Fibroblast of skin of right biceps (primary cell): ENCODE results near the gene FIGN.
A peak's percentile ranks its signal among the peaks of the same experiment; 100 is the strongest.

Source experiments
- DNase-seq: peaks from one replicate; pipeline ENCODE4 v3.0.0-alpha.2; 2013

The FIGN gene

DNA sequence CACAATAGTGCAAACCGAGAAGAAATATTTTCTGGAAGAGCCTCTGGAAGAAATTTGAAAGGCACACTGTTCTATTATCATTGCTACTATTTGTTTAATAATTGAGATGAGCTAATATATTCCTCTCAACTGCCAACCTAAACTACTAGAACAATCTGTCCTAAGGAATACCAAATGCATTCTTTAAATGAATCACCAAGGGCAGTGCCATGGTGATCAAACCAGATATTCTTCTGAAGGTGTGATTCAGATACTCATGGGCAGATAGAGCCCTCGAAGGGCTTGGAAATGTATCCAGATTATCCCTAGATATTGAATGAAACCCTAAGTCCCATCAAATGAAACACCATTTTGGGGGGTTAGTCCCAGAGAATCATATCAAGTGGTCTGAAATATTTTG lies 76.6 kb downstream of the FIGN start:
- no peak for DNase-seq

DNA sequence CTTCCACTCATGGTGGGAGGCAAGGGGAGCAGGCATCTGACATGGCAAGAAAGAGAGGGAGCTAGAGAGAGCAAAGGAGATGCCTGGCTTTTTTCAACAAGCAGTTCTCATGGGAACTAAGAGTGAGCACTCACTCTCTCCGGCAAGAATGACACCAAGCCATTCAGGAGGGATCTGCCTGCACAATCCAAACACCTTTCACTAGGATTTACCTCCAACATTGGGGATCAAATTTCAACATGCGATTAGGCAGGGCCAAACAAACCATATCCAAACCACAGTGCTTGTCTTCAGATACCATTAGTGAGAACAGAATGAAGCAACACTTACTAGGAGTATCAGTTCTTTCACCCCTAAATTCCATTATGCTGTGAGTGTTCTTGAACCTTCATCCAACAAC lies 77.3 kb downstream of the FIGN start:
- DNase-seq, result no peak

DNA sequence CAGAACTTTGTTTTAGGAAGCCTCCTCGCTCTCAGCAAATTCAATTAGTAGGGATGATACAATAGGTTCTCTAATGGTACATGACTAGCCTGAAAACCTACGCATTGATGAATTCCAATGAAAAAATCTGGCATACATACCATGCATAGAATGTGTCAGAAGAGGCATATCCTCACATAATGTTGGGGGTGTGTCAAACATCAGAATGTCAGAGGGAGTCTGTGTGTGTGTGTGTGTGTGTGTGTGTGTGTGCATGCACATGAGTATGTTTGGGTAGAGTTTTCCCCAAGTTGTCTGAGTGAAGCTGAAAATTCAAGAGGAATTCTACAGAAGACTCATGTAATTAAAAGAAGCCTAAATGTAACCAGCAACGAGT lies 78.5 kb downstream of the FIGN start:
- peak; percentile 91 for DNase-seq

DNA sequence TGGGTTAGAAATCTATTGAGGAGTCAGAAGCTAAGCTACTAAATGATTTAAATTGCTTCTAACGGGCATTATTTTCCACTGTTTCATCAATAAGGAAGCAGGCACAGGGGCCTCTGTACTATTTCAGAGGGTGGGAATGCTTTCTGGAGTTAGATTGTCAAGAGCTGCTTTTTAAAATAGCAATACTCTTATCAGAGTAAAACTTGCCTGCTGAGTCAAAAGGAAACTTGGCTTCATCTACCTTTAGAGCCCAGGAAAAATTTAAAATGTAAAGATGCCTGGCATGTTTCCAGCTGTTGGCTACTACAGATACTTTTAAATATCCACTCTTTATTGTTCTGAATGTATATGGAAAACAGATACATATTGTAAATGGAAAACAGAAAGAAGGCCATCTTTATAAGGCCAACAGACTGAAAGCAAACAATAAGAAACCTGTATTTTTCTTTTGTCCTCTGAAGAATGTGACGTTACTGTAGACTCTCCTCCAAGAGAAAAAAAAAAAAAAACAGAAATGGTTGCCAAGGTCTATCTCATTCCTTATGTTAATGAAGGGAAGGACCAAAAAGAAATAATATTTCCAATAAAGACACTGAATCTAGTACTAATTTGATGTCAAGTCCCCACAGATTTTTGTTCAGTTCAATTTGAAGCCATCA lies 79.1 kb downstream of the FIGN start:
- DNase-seq, result peak; percentile 29

DNA sequence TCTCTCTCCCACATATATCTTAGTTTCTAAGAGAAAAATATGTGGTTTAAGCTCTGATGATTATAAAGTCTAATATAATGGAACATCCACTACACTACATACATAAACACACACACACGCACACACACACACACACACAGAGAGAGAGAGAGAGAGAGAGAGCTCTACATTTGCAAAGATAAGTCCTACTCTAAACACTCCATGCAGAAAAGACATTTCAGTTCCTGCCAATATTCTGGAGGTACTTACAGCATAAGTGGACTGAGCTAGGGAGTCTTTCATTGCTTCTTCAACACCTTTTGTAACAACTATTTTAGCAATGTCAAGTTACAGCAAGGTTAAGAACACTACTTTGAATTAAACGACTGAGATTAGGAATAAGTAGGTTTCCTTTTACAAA lies 80.1 kb downstream of the FIGN start:
- no peak for DNase-seq

DNA sequence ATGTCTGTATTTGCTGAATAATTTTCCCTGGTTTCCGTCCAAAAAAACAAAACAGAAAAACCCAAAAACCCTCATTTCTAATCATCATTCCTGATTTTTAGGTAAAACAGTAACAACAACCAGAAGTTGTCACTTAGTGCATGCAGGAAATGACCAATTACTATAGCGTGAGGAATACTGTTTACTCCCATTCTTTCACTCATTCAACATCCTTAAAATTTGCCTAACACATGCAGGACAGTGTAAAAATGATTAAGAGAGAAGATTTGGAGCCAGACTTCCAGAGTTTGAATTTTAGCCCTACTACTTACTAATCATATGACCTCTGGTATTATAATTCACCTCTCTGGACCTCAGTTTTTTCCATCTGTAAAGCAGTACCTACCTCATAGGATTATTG lies 83.1 kb downstream of the FIGN start:
- no peak for DNase-seq

DNA sequence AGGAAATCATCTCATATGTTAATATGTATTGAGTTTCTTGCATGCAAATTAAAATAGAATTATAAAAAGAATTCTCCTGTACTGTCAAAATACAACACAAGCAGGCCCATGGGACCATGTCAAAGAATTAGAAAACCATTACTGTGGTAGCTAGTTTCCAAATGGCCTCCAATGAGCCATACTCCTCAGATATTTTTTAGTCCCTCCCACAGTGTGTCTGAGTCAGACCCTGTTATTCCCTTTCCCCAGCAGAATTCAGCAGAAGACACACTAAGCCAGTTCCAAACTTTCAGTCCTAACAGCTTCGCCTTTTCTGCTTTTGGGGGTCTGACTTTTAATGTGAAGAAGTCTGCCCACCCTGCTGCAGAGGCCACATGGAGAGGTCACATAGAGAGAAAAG lies 86.7 kb downstream of the FIGN start:
- peak; percentile 31 for DNase-seq

DNA sequence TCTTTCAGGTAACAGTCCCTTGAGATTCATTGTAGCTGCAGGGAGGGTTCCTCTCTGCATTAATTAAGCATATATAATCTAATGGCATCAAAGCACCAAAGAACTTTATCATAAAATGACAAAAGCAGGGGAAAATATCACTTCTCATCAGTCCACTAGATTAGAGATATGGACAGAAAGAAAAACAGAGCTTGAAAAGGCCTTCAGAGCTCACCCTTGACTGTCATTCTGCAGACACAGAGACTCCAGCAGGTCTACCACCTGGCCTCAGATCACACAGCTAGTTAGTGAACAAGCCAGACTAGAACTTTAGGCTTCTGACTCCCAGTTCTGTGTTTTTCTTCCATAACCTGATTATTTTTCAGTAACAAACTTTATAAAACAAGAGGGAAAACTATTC lies 88.5 kb downstream of the FIGN start:
- DNase-seq, result no peak

DNA sequence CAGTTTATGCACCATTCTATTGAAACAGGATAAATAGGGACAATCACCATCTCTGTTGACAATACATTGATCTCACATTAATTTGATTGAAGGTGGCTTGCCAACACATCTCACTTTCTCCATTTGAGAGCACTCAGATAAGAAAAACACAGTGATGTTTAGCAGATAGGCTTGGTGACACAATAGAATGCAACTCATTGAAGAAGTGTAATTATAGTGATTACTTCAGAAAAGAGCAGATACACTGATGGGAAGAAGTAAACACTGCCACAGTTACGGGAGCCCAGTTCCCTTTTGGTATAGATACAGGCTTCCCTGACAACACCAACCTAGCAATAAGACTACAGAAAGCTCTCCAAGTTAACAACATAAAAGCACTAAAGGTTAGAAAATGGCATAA lies 89.1 kb downstream of the FIGN start:
- no peak for DNase-seq

DNA sequence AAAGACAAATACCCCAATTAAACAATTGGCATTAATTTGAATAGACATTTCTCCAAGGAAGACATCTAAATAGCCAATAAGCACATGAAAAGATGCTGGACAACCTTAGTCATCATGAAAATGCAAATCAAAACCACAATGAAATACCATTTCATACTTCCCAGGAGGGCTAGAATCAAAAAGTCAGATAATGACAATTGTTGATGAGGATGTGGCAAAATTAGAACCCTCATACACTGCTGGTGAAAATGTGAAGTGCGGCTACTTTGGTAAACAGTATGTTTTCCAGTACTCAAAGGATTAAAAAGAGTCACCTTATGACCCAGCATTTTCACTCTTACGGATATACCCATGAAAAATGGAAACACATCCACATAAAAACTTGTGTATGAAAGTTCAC lies 91.6 kb downstream of the FIGN start:
- peak; percentile 22 for DNase-seq

DNA sequence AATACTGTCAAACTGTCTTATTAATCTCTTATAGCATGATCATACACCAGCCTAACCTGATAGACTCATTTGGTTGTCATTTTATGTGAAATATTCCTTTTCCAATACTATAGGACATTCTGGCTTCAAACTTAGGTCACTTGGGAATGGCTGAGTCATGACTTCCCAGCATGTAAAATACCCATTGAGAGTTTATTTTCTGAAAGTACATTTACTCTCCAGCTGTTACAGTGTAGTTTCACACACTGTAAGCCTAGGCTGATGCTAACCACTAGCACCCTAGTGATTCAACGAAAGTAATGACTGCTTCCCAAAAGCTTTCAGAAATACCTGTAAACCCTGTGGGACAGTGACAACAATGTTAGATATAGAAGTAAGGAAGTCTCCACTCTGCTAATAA lies 93.8 kb downstream of the FIGN start:
- peak; percentile 41 for DNase-seq

DNA sequence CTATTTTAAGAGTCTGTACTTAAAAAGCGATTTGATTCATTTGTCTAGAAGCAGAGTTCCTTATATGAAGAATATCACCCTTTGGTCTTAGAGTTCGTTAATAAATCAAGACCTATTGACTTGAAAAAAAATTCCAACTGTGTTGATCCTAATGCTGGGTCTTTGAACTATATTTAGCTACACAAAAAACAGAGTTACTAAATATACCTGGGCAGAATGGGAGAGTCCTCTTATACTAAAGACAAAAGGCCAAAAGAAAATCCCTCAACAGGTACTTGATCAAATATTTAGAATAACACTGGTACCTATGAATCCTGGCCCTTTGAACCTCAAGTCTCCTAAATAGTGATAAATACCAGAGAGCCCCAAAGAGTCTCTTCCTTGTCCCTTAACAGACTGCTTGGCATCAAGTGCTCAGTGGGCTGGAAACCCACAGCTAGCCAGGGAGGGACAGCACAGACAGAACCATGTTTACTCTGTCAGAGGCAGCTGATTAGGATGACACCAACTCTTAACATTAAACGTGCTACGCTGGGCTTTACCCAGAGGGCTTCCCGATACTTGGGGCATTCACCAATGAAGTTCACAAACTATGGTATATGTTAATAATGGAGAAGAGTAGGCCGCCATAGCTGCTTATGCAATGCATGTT lies 95.1 kb downstream of the FIGN start:
- DNase-seq, result no peak

DNA sequence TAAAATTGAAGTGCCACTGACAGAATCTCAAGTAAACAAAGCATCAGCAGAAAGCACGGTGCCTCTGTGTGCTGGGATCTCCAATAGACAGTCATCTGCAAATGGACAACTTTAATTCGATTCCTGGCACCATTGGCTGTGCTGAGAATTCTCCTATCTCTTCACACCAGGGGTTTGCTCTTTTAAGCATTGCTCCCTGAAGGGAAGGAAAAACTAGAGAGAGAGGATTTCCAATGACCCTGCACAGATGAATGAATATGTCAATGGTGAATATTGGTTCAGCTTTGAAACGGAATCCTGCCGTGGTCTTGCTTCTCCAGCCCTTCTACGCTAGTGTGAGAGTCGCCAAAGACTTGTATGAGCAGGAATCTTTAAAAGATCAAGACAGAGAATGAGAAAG lies 97.9 kb downstream of the FIGN start:
- no peak for DNase-seq

DNA sequence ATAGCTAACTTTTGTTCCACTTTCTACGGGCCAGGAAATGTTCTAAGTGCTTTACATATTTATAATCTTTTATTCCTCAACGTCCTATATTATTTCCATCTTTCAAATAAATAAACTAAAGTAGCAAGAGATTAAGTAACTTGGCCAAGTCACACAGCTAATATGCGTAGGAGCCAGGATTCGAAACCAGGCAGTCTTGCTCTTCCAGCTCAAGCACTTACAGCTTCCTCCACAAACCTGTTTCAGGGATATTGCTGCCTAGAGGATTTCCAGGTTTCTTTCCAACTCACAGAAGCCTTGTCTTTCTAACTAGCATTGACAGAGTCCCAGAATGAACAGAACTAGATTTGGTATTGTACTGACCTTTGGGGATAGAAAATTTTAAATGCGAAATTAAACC lies 102.5 kb downstream of the FIGN start:
- no peak for DNase-seq

DNA sequence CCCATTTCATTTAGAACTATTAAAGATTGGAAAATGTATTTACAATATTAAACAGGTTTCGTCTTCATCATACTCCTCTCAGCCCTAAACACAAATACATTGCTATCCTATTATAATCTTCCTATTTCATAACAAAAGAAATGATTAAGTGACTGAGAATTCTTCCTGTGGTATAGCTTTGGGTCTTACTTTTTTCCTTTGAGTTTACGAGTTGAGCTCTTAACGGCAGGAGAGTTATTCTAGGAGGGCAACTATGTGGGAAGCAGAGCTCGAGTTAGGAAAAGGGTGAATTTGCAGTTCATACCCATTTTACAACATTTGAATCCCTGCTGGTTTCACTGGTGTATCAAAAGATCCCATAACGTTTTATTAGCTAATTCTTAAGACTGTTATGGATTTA lies 105.0 kb downstream of the FIGN start:
- DNase-seq, result no peak

DNA sequence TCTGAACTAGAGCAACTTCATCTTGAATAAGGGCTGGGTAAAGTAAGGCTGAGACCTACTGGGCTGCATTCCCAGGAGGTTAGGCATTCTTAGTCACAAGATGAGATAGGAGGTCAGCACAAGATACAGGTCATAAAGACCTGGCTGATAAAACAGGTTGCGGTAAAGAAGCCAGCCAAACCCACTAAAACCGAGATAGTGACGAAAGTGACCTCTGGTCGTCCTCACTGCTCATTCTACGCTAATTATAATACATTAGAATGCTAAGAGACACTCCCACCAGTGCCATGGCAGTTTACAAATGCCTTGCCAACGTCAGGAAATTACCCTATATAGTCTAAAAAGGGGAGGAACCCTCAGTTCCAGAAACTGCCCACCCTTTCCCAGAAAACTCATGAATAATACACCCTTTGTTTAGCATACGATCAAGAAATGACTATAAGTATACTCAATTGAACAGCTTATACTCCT lies 109.1 kb downstream of the FIGN start:
- no peak for DNase-seq

DNA sequence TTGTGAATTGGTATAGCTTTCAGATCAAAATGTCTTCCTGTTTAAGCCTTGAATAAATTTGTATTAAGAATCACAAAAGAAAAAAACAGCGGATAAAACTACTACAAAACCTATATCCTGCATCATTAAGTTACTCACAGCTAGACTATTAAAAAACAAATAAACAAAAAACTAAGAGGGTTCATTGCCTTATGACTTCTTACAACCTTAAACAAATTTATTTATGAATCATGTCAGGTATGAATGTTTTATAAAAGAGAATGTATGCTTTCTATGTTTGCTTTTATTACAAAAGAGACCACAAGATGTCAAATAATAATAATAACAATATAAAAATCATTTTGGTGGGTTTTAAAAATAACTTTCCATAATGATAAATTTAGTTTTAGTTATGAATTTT lies 109.6 kb downstream of the FIGN start:
- DNase-seq, result no peak

DNA sequence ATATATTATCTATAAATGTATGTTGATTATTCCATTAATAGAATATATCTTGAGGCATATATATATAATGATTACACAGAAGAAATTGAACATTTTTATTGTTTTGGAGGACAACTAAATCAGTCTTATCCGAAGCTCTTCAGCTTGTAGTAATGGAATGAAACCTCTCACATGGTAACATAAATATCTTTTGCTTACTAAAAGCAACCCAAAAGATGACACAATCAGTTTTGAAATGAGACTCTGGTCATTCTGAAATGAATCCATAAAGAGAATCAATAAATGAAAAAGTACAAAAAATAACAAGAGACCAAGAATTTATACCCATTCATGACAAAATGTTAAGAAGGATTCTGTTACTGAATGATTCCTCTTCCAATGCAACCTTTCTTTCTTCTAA lies 110.2 kb downstream of the FIGN start:
- no peak for DNase-seq

DNA sequence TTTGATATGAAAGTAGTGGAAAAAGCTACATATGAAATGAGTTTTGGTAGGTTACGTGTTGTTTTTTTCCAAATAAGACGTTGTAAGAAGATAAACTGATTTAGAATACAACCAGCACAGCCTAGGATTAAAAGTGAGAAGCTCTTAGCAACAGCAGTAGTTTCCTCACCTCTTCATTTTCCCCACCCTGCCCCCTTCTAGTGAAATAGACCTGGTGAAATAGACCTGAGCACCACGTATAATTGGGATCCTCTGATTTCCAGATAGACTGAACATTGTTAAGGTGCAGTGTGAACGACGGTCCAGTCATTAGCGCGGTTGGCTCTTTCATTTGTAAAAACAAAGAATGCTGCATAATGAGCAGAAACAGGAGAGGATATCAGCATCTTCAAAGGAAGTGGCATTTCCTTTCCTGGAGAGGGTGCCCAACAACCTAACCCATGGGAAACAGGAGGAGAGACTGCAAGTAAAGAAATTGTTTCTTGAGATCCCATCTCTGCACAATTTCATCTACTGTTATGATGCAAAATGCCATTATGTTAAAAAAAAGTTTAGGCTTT lies 114.3 kb downstream of the FIGN start:
- DNase-seq, result no peak

DNA sequence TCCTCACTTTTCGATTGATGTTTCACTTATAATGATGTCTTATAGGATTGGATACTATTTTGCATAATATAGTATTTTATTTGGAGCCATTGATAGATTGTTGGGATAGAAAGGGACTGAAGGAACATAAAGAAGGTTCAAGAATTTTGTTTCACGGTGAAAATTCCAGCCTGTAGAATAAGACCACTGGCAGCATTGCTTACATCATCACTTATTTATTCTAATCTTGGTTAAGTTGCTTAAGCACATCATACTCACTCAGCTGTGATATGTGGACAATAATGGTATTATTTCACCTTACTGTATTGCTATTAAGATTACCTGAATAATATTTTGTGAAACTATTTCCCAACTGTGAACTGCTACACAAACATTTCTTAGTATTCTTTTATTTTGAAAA lies 118.3 kb downstream of the FIGN start:
- DNase-seq, result no peak

DNA sequence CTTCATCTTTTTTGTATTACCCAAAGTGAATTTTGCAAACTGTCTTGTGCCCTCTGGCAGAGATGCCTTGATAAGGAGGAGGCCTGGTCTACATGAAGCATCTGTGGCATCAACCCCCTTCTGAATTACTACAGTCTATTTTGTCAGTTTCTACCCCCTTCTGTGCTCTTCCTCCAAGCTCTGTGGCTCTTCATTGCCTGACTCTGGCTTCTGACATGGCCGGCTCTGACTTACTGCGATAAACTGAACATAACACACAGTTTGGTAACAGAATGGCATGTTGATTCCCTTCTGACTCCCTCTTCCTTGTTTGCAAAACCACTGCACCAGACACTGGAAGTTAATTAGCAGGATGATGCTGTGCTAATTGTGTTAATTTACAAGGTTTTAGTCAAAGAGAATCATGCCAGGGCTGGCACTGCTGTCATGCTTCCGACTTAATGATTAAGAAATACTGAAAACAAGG lies 122.5 kb downstream of the FIGN start:
- no peak for DNase-seq

DNA sequence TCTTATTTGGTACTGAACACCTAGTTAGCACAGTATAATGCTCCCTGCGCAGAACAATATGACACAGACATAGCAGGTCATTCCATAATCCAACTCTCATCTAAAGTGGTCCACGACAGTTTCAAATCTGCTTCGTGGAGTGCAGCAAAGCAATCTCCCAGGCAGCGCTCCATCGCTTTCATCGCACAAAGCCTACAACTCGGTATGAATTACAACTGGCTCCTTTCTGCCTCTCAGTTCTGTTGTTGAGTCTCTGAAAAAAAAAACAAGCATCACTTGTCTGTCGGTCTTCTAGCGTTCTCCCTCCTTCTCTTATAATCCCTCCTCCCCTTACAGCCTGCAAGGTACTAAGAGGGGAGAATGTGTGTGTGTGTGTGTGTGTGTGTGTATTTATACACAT lies 123.5 kb downstream of the FIGN start:
- DNase-seq, result no peak

DNA sequence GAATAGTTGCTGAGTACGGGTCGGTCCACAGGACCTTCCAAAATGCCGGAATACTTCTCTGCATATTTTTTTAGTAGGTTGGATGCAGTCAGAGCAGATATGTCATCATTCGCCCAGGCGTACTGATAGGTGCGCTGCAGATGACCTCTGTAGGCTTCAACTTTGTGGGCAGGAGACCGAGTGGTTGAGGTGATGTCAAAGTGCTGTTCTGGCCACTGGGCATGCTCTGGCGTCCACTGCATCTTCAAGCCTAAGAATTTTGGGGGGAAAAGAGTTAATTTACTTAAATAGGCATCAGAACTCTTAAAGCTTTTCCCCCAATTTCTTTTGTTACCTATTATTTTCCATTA lies 124.3 kb downstream of the FIGN start:
- DNase-seq, result no peak

DNA sequence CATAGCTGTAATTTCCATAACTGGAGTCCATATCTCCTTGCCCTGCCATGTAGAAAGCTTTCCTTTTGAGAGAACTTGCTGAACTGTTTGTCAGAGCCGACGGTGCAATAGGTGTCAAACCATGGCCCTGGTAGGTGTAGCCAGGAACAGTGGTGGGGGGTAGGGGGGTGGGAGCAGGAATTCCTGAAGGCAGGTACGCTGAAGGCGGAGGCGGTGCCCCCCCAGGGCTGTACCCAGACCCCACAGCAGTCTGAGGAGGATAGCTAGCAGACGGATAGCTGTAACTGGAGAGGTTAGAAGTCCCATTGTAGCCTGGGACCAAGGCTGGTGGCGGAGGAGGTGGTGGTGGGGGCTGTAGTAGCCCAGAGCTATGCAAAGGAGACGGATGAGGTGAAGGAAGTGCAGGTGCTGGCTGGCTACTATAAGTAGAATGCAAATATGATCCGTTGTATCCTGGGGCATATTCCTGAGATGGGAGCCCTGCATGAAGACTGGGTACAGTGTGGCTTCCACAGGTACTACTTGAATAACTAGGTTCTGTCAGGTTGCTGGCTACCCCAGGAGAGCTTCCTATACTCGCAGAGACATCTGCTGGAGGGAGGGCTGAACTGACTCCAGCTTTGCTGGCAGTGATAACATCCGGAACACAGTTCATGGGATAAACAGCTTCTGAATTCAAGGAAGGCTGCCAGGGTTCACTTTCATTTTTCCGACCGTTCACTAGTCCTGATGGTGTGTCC lies 124.8 kb downstream of the FIGN start:
- DNase-seq, result no peak
